ENCODE results near the gene GET3.
A peak's percentile ranks its signal among the peaks of the same experiment; 100 is the strongest.

The GET3 gene

GRCh38 chr19:12764698-12765097 is 27.4 kb downstream of the GET3 start:
- no peak for TF ChIP-seq FOXM1 (IDR thresholded peaks at IDR 0.05; ENCODE audit: borderline replicate concordance, low read depth)
- no peak for TF ChIP-seq RAD21 (IDR thresholded peaks at IDR 0.05; ENCODE audit: low read depth)
- no peak for TF ChIP-seq TAF1 (IDR thresholded peaks at IDR 0.05; ENCODE audit: low read depth)
- no peak for TF ChIP-seq CEBPB (IDR thresholded peaks at IDR 0.05)
- TF ChIP-seq TCF12 (IDR thresholded peaks at IDR 0.05; ENCODE audit: low read depth): no peak
- TF ChIP-seq ZBTB7A (IDR thresholded peaks at IDR 0.05; ENCODE audit: low read depth): no peak
- TF ChIP-seq EGR1 (IDR thresholded peaks at IDR 0.05): no peak
- TF ChIP-seq TEAD4 (IDR thresholded peaks at IDR 0.05): no peak
- no peak for TF ChIP-seq EP300 (IDR thresholded peaks at IDR 0.05; ENCODE audit: borderline replicate concordance)
- TF ChIP-seq USF1 (IDR thresholded peaks at IDR 0.05): no peak
- TF ChIP-seq CREB1 (IDR thresholded peaks at IDR 0.05; ENCODE audit: low read depth): no peak
- TF ChIP-seq REST (IDR thresholded peaks at IDR 0.05; ENCODE audit: low read depth): no peak
- no peak for TF ChIP-seq YY1 (IDR thresholded peaks at IDR 0.05; ENCODE audit: low read depth)
- TF ChIP-seq NFIC (IDR thresholded peaks at IDR 0.05): no peak

- TF ChIP-seq EGR1 (IDR thresholded peaks at IDR 0.05) (no peak), RAD21 (IDR thresholded peaks at IDR 0.05; ENCODE audit: low read depth) (peak; percentile 65)
Observed at GRCh38 chr19:12766051-12766521, 28.8 kb downstream of the GET3 start.

GRCh38 chr19:12767150-12767549 is 29.9 kb downstream of the GET3 start:
- TF ChIP-seq ZBTB7A (IDR thresholded peaks at IDR 0.05; ENCODE audit: low read depth) (no peak), TAF1 (IDR thresholded peaks at IDR 0.05; ENCODE audit: low read depth) (no peak), NFIC (IDR thresholded peaks at IDR 0.05) (no peak), YY1 (IDR thresholded peaks at IDR 0.05; ENCODE audit: low read depth) (no peak), CEBPB (IDR thresholded peaks at IDR 0.05) (no peak), RAD21 (IDR thresholded peaks at IDR 0.05; ENCODE audit: low read depth) (no peak), USF1 (IDR thresholded peaks at IDR 0.05) (no peak)

GRCh38 chr19:12767666-12768065 is 30.4 kb downstream of the GET3 start:
- TF ChIP-seq CEBPB (IDR thresholded peaks at IDR 0.05) (no peak), EP300 (IDR thresholded peaks at IDR 0.05; ENCODE audit: borderline replicate concordance) (no peak), EGR1 (IDR thresholded peaks at IDR 0.05) (no peak), CREB1 (IDR thresholded peaks at IDR 0.05; ENCODE audit: low read depth) (no peak), TEAD4 (IDR thresholded peaks at IDR 0.05) (no peak), NFIC (IDR thresholded peaks at IDR 0.05) (no peak), YY1 (IDR thresholded peaks at IDR 0.05; ENCODE audit: low read depth) (no peak), TAF1 (IDR thresholded peaks at IDR 0.05; ENCODE audit: low read depth) (no peak), REST (IDR thresholded peaks at IDR 0.05; ENCODE audit: low read depth) (no peak), FOXM1 (IDR thresholded peaks at IDR 0.05; ENCODE audit: borderline replicate concordance, low read depth) (no peak), MAX (IDR thresholded peaks at IDR 0.05) (no peak), USF1 (IDR thresholded peaks at IDR 0.05) (no peak), ZBTB7A (IDR thresholded peaks at IDR 0.05; ENCODE audit: low read depth) (no peak), TCF12 (IDR thresholded peaks at IDR 0.05; ENCODE audit: low read depth) (no peak), RAD21 (IDR thresholded peaks at IDR 0.05; ENCODE audit: low read depth) (no peak)

- TF ChIP-seq TCF12 (IDR thresholded peaks at IDR 0.05; ENCODE audit: low read depth) (no peak), EGR1 (IDR thresholded peaks at IDR 0.05) (no peak), USF1 (IDR thresholded peaks at IDR 0.05) (no peak), YY1 (IDR thresholded peaks at IDR 0.05; ENCODE audit: low read depth) (no peak), ZBTB7A (IDR thresholded peaks at IDR 0.05; ENCODE audit: low read depth) (no peak)
Observed at GRCh38 chr19:12769689-12770088, 32.4 kb downstream of the GET3 start.

GRCh38 chr19:12770922-12771321 is 33.6 kb downstream of the GET3 start:
- no peak for TF ChIP-seq REST (IDR thresholded peaks at IDR 0.05; ENCODE audit: low read depth)
